Kidney epithelial cell (primary cell): ENCODE data around the gene AP1B1. TPM values are rescaled to one million over a fixed set of nuclear protein-coding genes. Genes with fewer than 3 reads are reported as not detected.
A peak's percentile ranks its signal among the peaks of the same experiment; 100 is the strongest.
"Not testable (repeated sequence)": the region's sequence is repeated elsewhere in the genome, so short reads cannot be mapped to it uniquely, and the experiment has no call there.

ENCODE experiments used
- DNase-seq: peaks from one replicate; pipeline ENCODE4 v3.0.0-alpha.2; 2010; ENCODE audit warnings: low read depth
- H3K27me3 ChIP-seq: 2 replicates; pipeline ENCODE4 v1.6.0; 2011; ENCODE audit warnings: low read length; ENCODE audit not compliant: control insufficient read depth, insufficient read depth
- H3K36me3 ChIP-seq: 2 replicates; pipeline ENCODE4 v1.5.1; 2011; ENCODE audit warnings: low read length; ENCODE audit not compliant: control insufficient read depth, insufficient read depth
- H3K4me3 ChIP-seq: 2 replicates; pipeline ENCODE4 v1.5.1; 2011; ENCODE audit warnings: low read depth, mild to moderate bottlenecking, control low read depth, low read length
- CTCF ChIP-seq: IDR thresholded peaks from 2 replicates; pipeline ENCODE4 v1.5.1; 2011; ENCODE audit warnings: mild to moderate bottlenecking, moderate library complexity, low read length, control low read depth, inconsistent platforms; ENCODE audit not compliant: insufficient read depth, poor library complexity, severe bottlenecking
- total RNA-seq: library from RNA; depleted of rRNA; stranded (reverse); fragments of >200 nt; gene quantifications from 2 replicates; pipeline ENCODE4 v1.2.3, GENCODE V29; 2015

The AP1B1 gene
- total RNA-seq, 1 donor from 2014 or later, result 65.2 TPM

- TF ChIP-seq CTCF, result no peak
- DNase-seq, result no peak
- no peak overlapping the region for H3K4me3 ChIP-seq
- no peaks in the 10 kb centered on the region for H3K27me3 ChIP-seq
- H3K36me3 ChIP-seq, result peaks cover 1% of the 10 kb centered on the region
These were observed 12.8 kb downstream of the AP1B1 start for GRCh38 chr22:29375398-29376076.

- DNase-seq, H3K36me3 ChIP-seq, H3K4me3 ChIP-seq, H3K27me3 ChIP-seq: not testable (repeated sequence)
These were observed 13.6 kb downstream of the AP1B1 start for GRCh38 chr22:29374806-29375205.

GRCh38 chr22:29374401-29374800 is 14.0 kb downstream of the AP1B1 start:
- TF ChIP-seq CTCF, result no peak
- Histone ChIP-seq H3K36me3 (peaks cover 1% of the 10 kb centered on the region), H3K4me3 (no peak overlapping the region), H3K27me3 (no peaks in the 10 kb centered on the region)
- DNase-seq, result no peak

- no peak overlapping the region for H3K4me3 ChIP-seq
- no peak for TF ChIP-seq CTCF
- H3K27me3 ChIP-seq, result no peaks in the 10 kb centered on the region
- no peak for DNase-seq
- H3K36me3 ChIP-seq, result peaks cover 1% of the 10 kb centered on the region
These were observed 17.8 kb downstream of the AP1B1 start for GRCh38 chr22:29370537-29370936.

GRCh38 chr22:29369460-29369859 is 18.9 kb downstream of the AP1B1 start:
- no peak for DNase-seq
- Histone ChIP-seq H3K27me3 (no peaks in the 10 kb centered on the region), H3K4me3 (no peak overlapping the region), H3K36me3 (peaks cover 1% of the 10 kb centered on the region)
- no peak for TF ChIP-seq CTCF

- H3K36me3 ChIP-seq, result peaks cover 3% of the 10 kb centered on the region
- no peak for DNase-seq
- peak; percentile 79 for TF ChIP-seq CTCF
- no peaks in the 10 kb centered on the region for H3K27me3 ChIP-seq
- H3K4me3 ChIP-seq, result no peak overlapping the region
These were observed 28.9 kb downstream of the AP1B1 start for GRCh38 chr22:29359469-29359868.

- not testable (repeated sequence) for H3K27me3 ChIP-seq, H3K36me3 ChIP-seq, H3K4me3 ChIP-seq, DNase-seq
These were observed 31.0 kb downstream of the AP1B1 start for GRCh38 chr22:29357193-29357890.
